Motor neuron (in vitro differentiated cells): ENCODE results near the gene SLC9A3. TPM values are rescaled to one million over a fixed set of nuclear protein-coding genes. Genes with fewer than 3 reads are reported as not detected.

Experiments
- ATAC-seq, 8 experiments: fragments of 200-7000 bp; cut with Tn5 transposase; replicated peaks in 6 of 8; 2 replicates each; pipeline ENCODE4 v1.8.0; 2021; ENCODE audit warnings: mild to moderate bottlenecking in 8 of 8, moderate library complexity in 8 of 8
- H3K27ac ChIP-seq, 2 donors: fragments of 250-450 bp; sonication (Bioruptor Pico); 2 replicates each; pipeline ENCODE4 v1.9.0; 2021; ENCODE audit warnings: antibody characterized with exemption in 2 of 2, mild to moderate bottlenecking in 2 of 2, moderate library complexity in 1 of 2
- H3K4me1 ChIP-seq, 2 donors: fragments of 250-450 bp; sonication (Bioruptor Pico); replicated peaks in 1 of 2; 2 replicates each; pipeline ENCODE4 v1.6.1; 2021; ENCODE audit warnings: antibody characterized with exemption in 2 of 2, mild to moderate bottlenecking in 2 of 2, moderate library complexity in 1 of 2
- H3K4me3 ChIP-seq, 5 donors: fragments of 250-450 bp; sonication (Bioruptor Pico); 2 replicates each; pipeline ENCODE4 v1.9.0; 2021; ENCODE audit warnings: antibody characterized with exemption in 5 of 5, mild to moderate bottlenecking in 5 of 5, moderate library complexity in 4 of 5
- WGBS, 10 experiments: fragments of 450-650 bp; shearing (Covaris generic); methylation state at CpG; one replicate each; pipeline ENCODE4 v1.0.0; 2022; 5-methylcytosine and 5-hydroxymethylcytosine counted together
- in situ Hi-C, 9 experiments: fragments of 400-800 bp; cut with MboI; loops; one replicate each; pipeline ENCODE4 v1.15.0; 2021; ENCODE audit warnings: low sequenced_read_pairs in 9 of 9, low pct_unique_long_range_greater_than_20kb in 2 of 9; ENCODE audit not compliant: unreplicated experiment in 9 of 9
- total RNA-seq, 8 experiments: library from RNA; unstranded; fragments of 300-600 nt; gene quantifications; 2 replicates each; pipeline versions ENCODE4 v1.2.3 to v1.2.4, GENCODE V29; 2022

SLC9A3 gene
- total RNA-seq, 8 experiments from 2014 or later, result 0.97 to 92.5 (median 1.6) TPM

- ATAC-seq, result no peak
- in situ Hi-C loops, result no loop called here
- Histone ChIP-seq H3K27ac (no peak overlapping the region), H3K4me3 (no peak overlapping the region), H3K4me1 (peaks cover 5 to 10% of the 10 kb centered on the region in 2 donors)
- WGBS, 10 experiments, result 77 to 100% (median 83%) methylated on average over 1 to 7 of the region's 11 CpGs; no CpG with 5 or more reads in 4 of the 10 experiments
Observed at GRCh38 chr5:428219-428618, 96.0 kb downstream of the SLC9A3 start.

GRCh38 chr5:427415-428087 is 96.7 kb downstream of the SLC9A3 start:
- in situ Hi-C loops, result no loop called here
- WGBS, 10 experiments, result 91 to 100% (median 95%) methylated on average over 3 to 37 of the region's 39 CpGs; no CpG with 5 or more reads in 1 of the 10 experiments
- Histone ChIP-seq H3K4me3 (no peak overlapping the region), H3K4me1 (peaks cover 5 to 10% of the 10 kb centered on the region in 2 donors), H3K27ac (no peak overlapping the region)
- ATAC-seq, result no peak

- Histone ChIP-seq H3K27ac (no peak overlapping the region), H3K4me1 (peaks cover 5 to 10% of the 10 kb centered on the region in 2 donors), H3K4me3 (no peak overlapping the region)
- in situ Hi-C loops, result no loop called here
- 63 to 91% (median 77%) methylated on average over 3 of the region's 3 CpGs; no CpG with 5 or more reads in 1 of the 10 experiments for WGBS, 10 experiments
- ATAC-seq, result no peak
Observed at GRCh38 chr5:426392-426976, 97.8 kb downstream of the SLC9A3 start.

GRCh38 chr5:425714-426113 is 98.5 kb downstream of the SLC9A3 start:
- 50 to 94% (median 82%) methylated on average over 1 to 5 of the region's 5 CpGs for WGBS, 10 experiments
- in situ Hi-C loops, result no loop called here
- Histone ChIP-seq H3K4me3 (no peak overlapping the region), H3K4me1 (peaks cover 4 to 6% of the 10 kb centered on the region in 2 donors), H3K27ac (no peak overlapping the region)
- ATAC-seq, result peak in 2 of 8 experiments; percentile 38 to 67

- in situ Hi-C loops, result no loop called here
- 50 to 90% (median 86%) methylated on average over 1 to 3 of the region's 11 CpGs; no CpG with 5 or more reads in 5 of the 10 experiments for WGBS, 10 experiments
- no peak overlapping the region for H3K27ac ChIP-seq
- ATAC-seq, result peak in 3 of 8 experiments; percentile 83 to 93 (median 83)
- H3K4me1 ChIP-seq, result peaks cover 0 to 4% of the 10 kb centered on the region in 2 donors
- no peak overlapping the region for H3K4me3 ChIP-seq
Observed at GRCh38 chr5:424301-425110, 99.7 kb downstream of the SLC9A3 start.

GRCh38 chr5:423626-424261 is 100.5 kb downstream of the SLC9A3 start:
- 33 to 100% (median 80%) methylated on average over 1 to 6 of the region's 24 CpGs; no CpG with 5 or more reads in 4 of the 10 experiments for WGBS, 10 experiments
- no peak overlapping the region for H3K4me3 ChIP-seq
- in situ Hi-C loops, result no loop called here
- H3K4me1 ChIP-seq, result peaks cover 4 to 12% of the 10 kb centered on the region in 2 donors
- H3K27ac ChIP-seq, result no peak overlapping the region
- peak in 1 of 8 experiments; percentile 20 for ATAC-seq

GRCh38 chr5:423233-423565 is 101.0 kb downstream of the SLC9A3 start:
- peaks cover 10 to 17% of the 10 kb centered on the region in 2 donors for H3K4me1 ChIP-seq
- no peak overlapping the region for H3K27ac ChIP-seq
- 50 to 100% (median 90%) methylated on average over 1 to 7 of the region's 9 CpGs; no CpG with 5 or more reads in 1 of the 10 experiments for WGBS, 10 experiments
- no peak overlapping the region for H3K4me3 ChIP-seq
- in situ Hi-C loops, result no loop called here
- ATAC-seq, result no peak

- no peak for ATAC-seq
- in situ Hi-C loops, result no loop called here
- H3K4me1 ChIP-seq, result peaks cover 16 to 24% of the 10 kb centered on the region in 2 donors
- no peak overlapping the region for H3K27ac ChIP-seq
- 73 to 100% (median 82%) methylated on average over 2 to 24 of the region's 32 CpGs; no CpG with 5 or more reads in 3 of the 10 experiments for WGBS, 10 experiments
- H3K4me3 ChIP-seq, result no peak overlapping the region
Observed at GRCh38 chr5:422323-423232, 101.7 kb downstream of the SLC9A3 start.

GRCh38 chr5:421901-422300 is 102.3 kb downstream of the SLC9A3 start:
- in situ Hi-C loops, result no loop called here
- H3K4me3 ChIP-seq, result no peak overlapping the region
- ATAC-seq, result no peak
- H3K4me1 ChIP-seq, result peaks cover 18 to 27% of the 10 kb centered on the region in 2 donors
- H3K27ac ChIP-seq, result no peak overlapping the region
- 68 to 100% (median 90%) methylated on average over 2 to 7 of the region's 13 CpGs; no CpG with 5 or more reads in 2 of the 10 experiments for WGBS, 10 experiments

GRCh38 chr5:421287-421880 is 102.9 kb downstream of the SLC9A3 start:
- Histone ChIP-seq H3K27ac (no peak overlapping the region), H3K4me3 (no peak overlapping the region), H3K4me1 (peaks cover 18 to 31% of the 10 kb centered on the region in 2 donors)
- no peak for ATAC-seq
- 86 to 100% (median 92%) methylated on average over 1 to 8 of the region's 34 CpGs; no CpG with 5 or more reads in 4 of the 10 experiments for WGBS, 10 experiments
- in situ Hi-C loops, result no loop called here

GRCh38 chr5:420632-421286 is 103.5 kb downstream of the SLC9A3 start:
- in situ Hi-C loops, result no loop called here
- Histone ChIP-seq H3K4me1 (peaks cover 24 to 37% of the 10 kb centered on the region in 2 donors), H3K4me3 (no peak overlapping the region), H3K27ac (no peak overlapping the region)
- ATAC-seq, result no peak
- 88 to 96% (median 92%) methylated on average over 7 to 29 of the region's 52 CpGs; no CpG with 5 or more reads in 6 of the 10 experiments for WGBS, 10 experiments
